SK-N-SH treated with all-trans-retinoic acid at 6 μM for 48 hours (cell line): ENCODE results near the gene LRRC4C.
A peak's percentile ranks its signal among the peaks of the same experiment; 100 is the strongest.

ENCODE experiments used
- ATAC-seq: fragments of 200-7000 bp; cut with Tn5 transposase; 3 replicates; pipeline ENCODE4 v1.9.1; 2020; ENCODE audit warnings: mild to moderate bottlenecking, moderate library complexity
- ARNTL ChIP-seq: fragments of 450-650 bp; formaldehyde crosslinking; IDR thresholded peaks from 2 replicates; pipeline ENCODE4 v1.5.0; 2020; ENCODE audit warnings: low read depth, mild to moderate bottlenecking, moderate library complexity, borderline replicate concordance
- BACH2 ChIP-seq: fragments of 250-450 bp; sonication (Bioruptor Pico); IDR thresholded peaks from 2 replicates; pipeline ENCODE4 v1.9.0; 2021; ENCODE audit warnings: mild to moderate bottlenecking, borderline replicate concordance
- CSDC2 ChIP-seq: fragments of 250-450 bp; sonication (Bioruptor Pico); IDR thresholded peaks from 2 replicates; pipeline ENCODE4 v1.5.0; 2020; ENCODE audit warnings: mild to moderate bottlenecking, moderate library complexity
- ESRRG ChIP-seq: fragments of 250-450 bp; sonication (Bioruptor Pico); IDR thresholded peaks from 2 replicates; pipeline ENCODE4 v1.6.1; 2021; ENCODE audit warnings: mild to moderate bottlenecking
- GLIS3 ChIP-seq: fragments of 250-450 bp; sonication (Bioruptor Pico); IDR thresholded peaks from 2 replicates; pipeline ENCODE4 v1.5.0; 2020; ENCODE audit warnings: mild to moderate bottlenecking, moderate library complexity
- OSR1 ChIP-seq: fragments of 250-450 bp; sonication (Bioruptor Pico); IDR thresholded peaks from 2 replicates; pipeline ENCODE4 v1.8.0; 2022; ENCODE audit warnings: moderate library complexity, mild to moderate bottlenecking, inconsistent platforms
- RARB ChIP-seq: fragments of 250-450 bp; sonication (Bioruptor Pico); IDR thresholded peaks from 2 replicates; pipeline ENCODE4 v1.8.0; 2021; ENCODE audit warnings: mild to moderate bottlenecking, moderate library complexity
- TCF4 ChIP-seq: fragments of 250-450 bp; sonication (Bioruptor Pico); IDR thresholded peaks from 2 replicates; pipeline ENCODE4 v1.8.0; 2021; ENCODE audit warnings: mild to moderate bottlenecking, moderate library complexity, borderline replicate concordance
- TOX ChIP-seq: fragments of 250-450 bp; sonication (Bioruptor Pico); IDR thresholded peaks from 2 replicates; pipeline ENCODE4 v1.8.0; 2021; ENCODE audit warnings: mild to moderate bottlenecking, moderate library complexity, borderline replicate concordance
- ZFP30 ChIP-seq: fragments of 450-650 bp; formaldehyde crosslinking; IDR thresholded peaks from 2 replicates; pipeline ENCODE4 v1.5.0; 2022; ENCODE audit warnings: mild to moderate bottlenecking, moderate library complexity
- ZNF565 ChIP-seq: fragments of 450-650 bp; formaldehyde crosslinking; conservative IDR thresholded peaks from 2 replicates; pipeline ENCODE4 v1.5.0; 2020; ENCODE audit warnings: low read depth, mild to moderate bottlenecking, moderate library complexity
- ZNF70 ChIP-seq: fragments of 450-650 bp; formaldehyde crosslinking; IDR thresholded peaks from 2 replicates; pipeline ENCODE4 v1.5.0; 2020; ENCODE audit warnings: mild to moderate bottlenecking, moderate library complexity
- ZNF8 ChIP-seq: fragments of 450-650 bp; formaldehyde crosslinking; IDR thresholded peaks from 2 replicates; pipeline ENCODE4 v1.5.0; 2020; ENCODE audit warnings: mild to moderate bottlenecking, moderate library complexity
- TF ChIP-seq, protein P1 (sequence below): fragments of 250-450 bp; sonication (Bioruptor Pico); IDR thresholded peaks from 2 replicates; pipeline ENCODE4 v1.8.0; 2021; ENCODE audit warnings: low read depth, mild to moderate bottlenecking, moderate library complexity, borderline replicate concordance
- TF ChIP-seq, protein P2 (sequence below): fragments of 250-450 bp; sonication (Bioruptor Pico); IDR thresholded peaks from 2 replicates; pipeline ENCODE4 v1.8.0; 2020; ENCODE audit warnings: mild to moderate bottlenecking, moderate library complexity, borderline replicate concordance
- TF ChIP-seq, protein P3 (sequence below): fragments of 250-450 bp; sonication (Bioruptor Pico); IDR thresholded peaks from 2 replicates; pipeline ENCODE4 v1.5.1; 2020; ENCODE audit warnings: low read depth, mild to moderate bottlenecking, moderate library complexity
- TF ChIP-seq, protein P4 (sequence below): fragments of 250-450 bp; sonication (Bioruptor Pico); IDR thresholded peaks from 2 replicates; pipeline ENCODE4 v1.5.0; 2020; ENCODE audit warnings: mild to moderate bottlenecking, moderate library complexity
- TF ChIP-seq, protein P5 (sequence below): fragments of 250-450 bp; sonication (Bioruptor Pico); IDR thresholded peaks from 2 replicates; pipeline ENCODE4 v1.5.1; 2021; ENCODE audit warnings: mild to moderate bottlenecking, moderate library complexity

LRRC4C gene

DNA sequence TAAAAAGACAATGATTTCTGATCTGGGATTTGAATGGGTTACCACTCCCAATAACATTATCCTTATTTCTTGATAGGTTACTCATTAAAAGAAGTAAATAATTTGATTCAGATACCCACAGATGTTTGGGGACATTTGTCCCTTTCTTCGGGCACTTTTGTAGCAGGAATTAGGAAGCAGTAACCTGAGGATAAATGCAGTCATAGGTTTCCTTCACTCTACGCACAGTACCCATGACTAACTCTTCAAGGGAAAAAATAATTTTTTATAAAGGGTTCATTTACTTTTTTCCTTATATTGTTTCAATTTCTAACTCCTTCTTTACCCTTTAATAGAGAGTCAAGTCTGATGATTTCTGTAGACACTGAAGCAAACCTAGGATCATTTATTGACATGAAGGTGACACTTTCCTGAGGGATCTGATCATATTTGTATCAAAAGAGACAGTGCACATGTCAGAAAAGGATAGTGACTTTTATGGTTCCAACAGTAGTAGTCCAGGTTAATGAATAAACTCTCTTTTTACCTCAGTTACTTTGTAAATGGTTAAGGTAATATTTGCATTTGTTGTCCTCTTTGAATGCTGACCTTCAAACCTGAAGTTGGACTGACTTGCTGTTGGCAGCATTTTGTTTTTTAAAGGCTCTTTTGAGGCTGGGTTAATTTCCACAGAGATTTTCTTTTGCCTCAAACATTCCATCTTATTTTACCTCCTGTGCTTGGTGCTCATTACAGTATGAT lies 1072.0 kb downstream of the LRRC4C start:
- no peak for ATAC-seq
- TF ChIP-seq ZFP30 (CRISPR knock-in tag) (no peak), ESRRG (CRISPR knock-in tag) (no peak)
- TF ChIP-seq, protein P1, sequence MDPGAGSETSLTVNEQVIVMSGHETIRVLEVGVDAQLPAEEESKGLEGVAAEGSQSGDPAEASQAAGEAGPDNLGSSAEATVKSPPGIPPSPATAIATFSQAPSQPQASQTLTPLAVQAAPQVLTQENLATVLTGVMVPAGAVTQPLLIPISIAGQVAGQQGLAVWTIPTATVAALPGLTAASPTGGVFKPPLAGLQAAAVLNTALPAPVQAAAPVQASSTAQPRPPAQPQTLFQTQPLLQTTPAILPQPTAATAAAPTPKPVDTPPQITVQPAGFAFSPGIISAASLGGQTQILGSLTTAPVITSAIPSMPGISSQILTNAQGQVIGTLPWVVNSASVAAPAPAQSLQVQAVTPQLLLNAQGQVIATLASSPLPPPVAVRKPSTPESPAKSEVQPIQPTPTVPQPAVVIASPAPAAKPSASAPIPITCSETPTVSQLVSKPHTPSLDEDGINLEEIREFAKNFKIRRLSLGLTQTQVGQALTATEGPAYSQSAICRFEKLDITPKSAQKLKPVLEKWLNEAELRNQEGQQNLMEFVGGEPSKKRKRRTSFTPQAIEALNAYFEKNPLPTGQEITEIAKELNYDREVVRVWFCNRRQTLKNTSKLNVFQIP (CRISPR knock-in tag): no peak

DNA sequence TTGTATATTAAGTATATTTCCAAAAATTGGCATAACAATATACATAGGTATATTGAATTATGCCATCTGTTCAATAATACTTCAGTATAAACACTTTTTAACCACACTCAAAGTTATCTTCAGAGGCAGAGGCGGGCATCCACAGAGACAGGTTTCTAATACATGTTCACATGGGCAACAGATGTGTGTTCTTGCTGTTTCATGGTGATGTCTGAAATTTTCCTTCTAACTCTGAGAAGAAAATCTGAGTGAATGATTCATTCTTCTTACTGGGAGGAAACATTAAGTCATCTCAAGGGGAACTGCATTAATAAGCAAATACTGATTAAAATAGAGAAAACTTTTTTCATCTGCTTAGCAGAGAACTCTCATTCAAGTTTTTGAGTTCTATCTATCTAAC lies 1074.5 kb downstream of the LRRC4C start:
- no peak for TF ChIP-seq ZNF8 (CRISPR knock-in tag)
- TF ChIP-seq, protein P2, sequence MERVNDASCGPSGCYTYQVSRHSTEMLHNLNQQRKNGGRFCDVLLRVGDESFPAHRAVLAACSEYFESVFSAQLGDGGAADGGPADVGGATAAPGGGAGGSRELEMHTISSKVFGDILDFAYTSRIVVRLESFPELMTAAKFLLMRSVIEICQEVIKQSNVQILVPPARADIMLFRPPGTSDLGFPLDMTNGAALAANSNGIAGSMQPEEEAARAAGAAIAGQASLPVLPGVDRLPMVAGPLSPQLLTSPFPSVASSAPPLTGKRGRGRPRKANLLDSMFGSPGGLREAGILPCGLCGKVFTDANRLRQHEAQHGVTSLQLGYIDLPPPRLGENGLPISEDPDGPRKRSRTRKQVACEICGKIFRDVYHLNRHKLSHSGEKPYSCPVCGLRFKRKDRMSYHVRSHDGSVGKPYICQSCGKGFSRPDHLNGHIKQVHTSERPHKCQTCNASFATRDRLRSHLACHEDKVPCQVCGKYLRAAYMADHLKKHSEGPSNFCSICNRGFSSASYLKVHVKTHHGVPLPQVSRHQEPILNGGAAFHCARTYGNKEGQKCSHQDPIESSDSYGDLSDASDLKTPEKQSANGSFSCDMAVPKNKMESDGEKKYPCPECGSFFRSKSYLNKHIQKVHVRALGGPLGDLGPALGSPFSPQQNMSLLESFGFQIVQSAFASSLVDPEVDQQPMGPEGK (CRISPR knock-in tag): no peak
- TF ChIP-seq BACH2 (CRISPR knock-in tag): no peak
- TF ChIP-seq, protein P3, sequence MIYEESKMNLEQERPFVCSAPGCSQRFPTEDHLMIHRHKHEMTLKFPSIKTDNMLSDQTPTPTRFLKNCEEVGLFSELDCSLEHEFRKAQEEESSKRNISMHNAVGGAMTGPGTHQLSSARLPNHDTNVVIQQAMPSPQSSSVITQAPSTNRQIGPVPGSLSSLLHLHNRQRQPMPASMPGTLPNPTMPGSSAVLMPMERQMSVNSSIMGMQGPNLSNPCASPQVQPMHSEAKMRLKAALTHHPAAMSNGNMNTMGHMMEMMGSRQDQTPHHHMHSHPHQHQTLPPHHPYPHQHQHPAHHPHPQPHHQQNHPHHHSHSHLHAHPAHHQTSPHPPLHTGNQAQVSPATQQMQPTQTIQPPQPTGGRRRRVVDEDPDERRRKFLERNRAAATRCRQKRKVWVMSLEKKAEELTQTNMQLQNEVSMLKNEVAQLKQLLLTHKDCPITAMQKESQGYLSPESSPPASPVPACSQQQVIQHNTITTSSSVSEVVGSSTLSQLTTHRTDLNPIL (CRISPR knock-in tag): no peak
- TF ChIP-seq ZNF565: no peak
- TF ChIP-seq OSR1 (CRISPR knock-in tag): no peak
- TF ChIP-seq, protein P4, sequence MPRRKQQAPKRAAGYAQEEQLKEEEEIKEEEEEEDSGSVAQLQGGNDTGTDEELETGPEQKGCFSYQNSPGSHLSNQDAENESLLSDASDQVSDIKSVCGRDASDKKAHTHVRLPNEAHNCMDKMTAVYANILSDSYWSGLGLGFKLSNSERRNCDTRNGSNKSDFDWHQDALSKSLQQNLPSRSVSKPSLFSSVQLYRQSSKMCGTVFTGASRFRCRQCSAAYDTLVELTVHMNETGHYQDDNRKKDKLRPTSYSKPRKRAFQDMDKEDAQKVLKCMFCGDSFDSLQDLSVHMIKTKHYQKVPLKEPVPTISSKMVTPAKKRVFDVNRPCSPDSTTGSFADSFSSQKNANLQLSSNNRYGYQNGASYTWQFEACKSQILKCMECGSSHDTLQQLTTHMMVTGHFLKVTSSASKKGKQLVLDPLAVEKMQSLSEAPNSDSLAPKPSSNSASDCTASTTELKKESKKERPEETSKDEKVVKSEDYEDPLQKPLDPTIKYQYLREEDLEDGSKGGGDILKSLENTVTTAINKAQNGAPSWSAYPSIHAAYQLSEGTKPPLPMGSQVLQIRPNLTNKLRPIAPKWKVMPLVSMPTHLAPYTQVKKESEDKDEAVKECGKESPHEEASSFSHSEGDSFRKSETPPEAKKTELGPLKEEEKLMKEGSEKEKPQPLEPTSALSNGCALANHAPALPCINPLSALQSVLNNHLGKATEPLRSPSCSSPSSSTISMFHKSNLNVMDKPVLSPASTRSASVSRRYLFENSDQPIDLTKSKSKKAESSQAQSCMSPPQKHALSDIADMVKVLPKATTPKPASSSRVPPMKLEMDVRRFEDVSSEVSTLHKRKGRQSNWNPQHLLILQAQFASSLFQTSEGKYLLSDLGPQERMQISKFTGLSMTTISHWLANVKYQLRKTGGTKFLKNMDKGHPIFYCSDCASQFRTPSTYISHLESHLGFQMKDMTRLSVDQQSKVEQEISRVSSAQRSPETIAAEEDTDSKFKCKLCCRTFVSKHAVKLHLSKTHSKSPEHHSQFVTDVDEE (CRISPR knock-in tag): no peak
- TF ChIP-seq GLIS3: no peak
- TF ChIP-seq TOX (CRISPR knock-in tag): no peak
- peak; percentile 67 for ATAC-seq

DNA sequence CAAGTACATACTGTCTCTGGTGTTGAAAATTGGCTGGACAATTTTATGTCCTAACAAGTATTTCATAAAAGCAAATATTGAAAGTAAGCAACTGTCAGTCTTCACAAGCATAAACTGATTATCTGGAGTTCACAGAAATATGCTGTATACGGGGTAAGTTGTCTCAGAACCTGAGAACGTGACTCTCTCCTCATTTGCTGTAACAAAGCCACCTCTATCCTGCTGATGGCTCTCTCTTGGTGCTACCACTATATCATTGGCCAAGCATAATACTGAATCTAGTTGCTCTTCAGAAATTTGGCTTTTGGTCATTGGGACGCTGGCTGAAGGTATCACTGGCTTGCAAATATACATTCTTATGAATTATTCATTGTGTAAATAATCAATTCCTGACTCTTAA lies 1078.0 kb downstream of the LRRC4C start:
- TF ChIP-seq CSDC2 (CRISPR knock-in tag): no peak
- no peak for TF ChIP-seq RARB (CRISPR knock-in tag)
- TF ChIP-seq, protein P5, sequence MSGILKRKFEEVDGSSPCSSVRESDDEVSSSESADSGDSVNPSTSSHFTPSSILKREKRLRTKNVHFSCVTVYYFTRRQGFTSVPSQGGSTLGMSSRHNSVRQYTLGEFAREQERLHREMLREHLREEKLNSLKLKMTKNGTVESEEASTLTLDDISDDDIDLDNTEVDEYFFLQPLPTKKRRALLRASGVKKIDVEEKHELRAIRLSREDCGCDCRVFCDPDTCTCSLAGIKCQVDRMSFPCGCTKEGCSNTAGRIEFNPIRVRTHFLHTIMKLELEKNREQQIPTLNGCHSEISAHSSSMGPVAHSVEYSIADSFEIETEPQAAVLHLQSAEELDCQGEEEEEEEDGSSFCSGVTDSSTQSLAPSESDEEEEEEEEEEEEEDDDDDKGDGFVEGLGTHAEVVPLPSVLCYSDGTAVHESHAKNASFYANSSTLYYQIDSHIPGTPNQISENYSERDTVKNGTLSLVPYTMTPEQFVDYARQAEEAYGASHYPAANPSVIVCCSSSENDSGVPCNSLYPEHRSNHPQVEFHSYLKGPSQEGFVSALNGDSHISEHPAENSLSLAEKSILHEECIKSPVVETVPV (CRISPR knock-in tag): no peak
- TF ChIP-seq ZNF565: no peak
- TF ChIP-seq, all 23 proteins: peak for 0
- no peak for ATAC-seq

DNA sequence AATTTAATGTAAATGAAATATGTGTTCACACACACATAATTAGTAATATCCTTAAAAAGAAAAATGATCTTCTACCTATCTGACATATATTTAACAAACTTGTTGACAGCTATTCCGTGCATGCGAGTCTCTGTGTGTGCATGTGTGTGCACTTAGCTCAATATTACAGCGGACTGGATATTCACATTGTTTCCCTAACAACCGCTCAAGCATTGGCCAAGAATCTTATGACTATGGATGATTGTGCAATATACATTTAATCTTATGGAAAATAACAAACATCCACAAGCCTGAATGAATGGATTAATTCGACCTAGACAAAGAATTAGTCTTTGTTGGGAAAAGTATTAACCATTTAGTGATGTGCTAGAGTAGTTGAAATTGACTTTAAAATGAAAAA lies 1078.6 kb downstream of the LRRC4C start:
- no peak for TF ChIP-seq GLIS3
- TF ChIP-seq ZNF70: no peak
- TF ChIP-seq, all 23 proteins: peak for 0
- no peak for ATAC-seq

DNA sequence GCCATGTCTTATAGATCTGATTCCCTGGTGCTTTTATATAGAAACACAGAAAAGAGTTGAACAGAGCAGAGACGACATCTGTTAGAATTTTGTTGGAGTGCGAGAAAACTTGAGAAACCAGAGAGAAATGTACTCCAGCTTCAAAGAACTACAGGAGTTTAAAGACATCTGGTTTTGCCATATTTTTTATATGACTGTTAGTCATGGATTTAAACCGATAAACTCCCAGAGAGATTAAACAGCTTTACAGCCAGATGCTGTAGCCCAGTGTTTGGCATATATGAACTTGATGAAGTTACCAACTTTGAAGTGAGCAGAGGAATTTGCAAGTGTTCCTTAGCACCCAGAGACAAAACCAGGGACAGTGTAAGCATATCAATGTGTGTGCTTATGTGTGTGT lies 1083.1 kb downstream of the LRRC4C start:
- ATAC-seq: no peak
- TF ChIP-seq ARNTL (CRISPR knock-in tag): no peak
- TF ChIP-seq RARB (CRISPR knock-in tag): no peak
- TF ChIP-seq BACH2 (CRISPR knock-in tag): no peak
- TF ChIP-seq, protein P2 (CRISPR knock-in tag): no peak
- TF ChIP-seq TCF4: no peak
- TF ChIP-seq, protein P3 (CRISPR knock-in tag): no peak
